NCI-H2029 (cell line): ENCODE results near the gene ARID1A.
A peak's percentile ranks its signal among the peaks of the same experiment; 100 is the strongest.

Experiments
- DNase-seq: peaks from one replicate; lab custom pipeline; 2025; lab: John Stamatoyannopoulos, UW

Gene ARID1A

GRCh38 chr1:26727476-26727875 is 31.7 kb downstream of the ARID1A start:
- DNase-seq: no peak

GRCh38 chr1:26728645-26729044 is 32.8 kb downstream of the ARID1A start:
- DNase-seq: no peak

- DNase-seq: no peak
These were observed 33.8 kb downstream of the ARID1A start for GRCh38 chr1:26729633-26730032.

GRCh38 chr1:26730695-26731094 is 34.9 kb downstream of the ARID1A start:
- DNase-seq: no peak

GRCh38 chr1:26731233-26731902 is 35.6 kb downstream of the ARID1A start:
- DNase-seq: no peak

GRCh38 chr1:26733392-26733791 is 37.6 kb downstream of the ARID1A start:
- no peak for DNase-seq

- DNase-seq: no peak
These were observed 38.2 kb downstream of the ARID1A start for GRCh38 chr1:26733982-26734381.

- DNase-seq: no peak
These were observed 38.8 kb downstream of the ARID1A start for GRCh38 chr1:26734501-26735058.

GRCh38 chr1:26739329-26739914 is 43.6 kb downstream of the ARID1A start:
- no peak for DNase-seq

GRCh38 chr1:26740023-26740634 is 44.3 kb downstream of the ARID1A start:
- DNase-seq: no peak

GRCh38 chr1:26740952-26741351 is 45.1 kb downstream of the ARID1A start:
- DNase-seq: no peak

- DNase-seq: no peak
These were observed 47.7 kb downstream of the ARID1A start for GRCh38 chr1:26743426-26744059.

GRCh38 chr1:26744075-26744959 is 48.5 kb downstream of the ARID1A start:
- peak; percentile 33 for DNase-seq

- DNase-seq: no peak
These were observed 49.4 kb downstream of the ARID1A start for GRCh38 chr1:26745191-26745590.

GRCh38 chr1:26747048-26747447 is 51.2 kb downstream of the ARID1A start:
- DNase-seq: no peak

- DNase-seq: no peak
These were observed 52.5 kb downstream of the ARID1A start for GRCh38 chr1:26748351-26748750.

GRCh38 chr1:26749458-26749857 is 53.6 kb downstream of the ARID1A start:
- no peak for DNase-seq

GRCh38 chr1:26750428-26750827 is 54.6 kb downstream of the ARID1A start:
- DNase-seq: no peak

GRCh38 chr1:26752519-26752918 is 56.7 kb downstream of the ARID1A start:
- DNase-seq: no peak

GRCh38 chr1:26754086-26754874 is 58.5 kb downstream of the ARID1A start:
- DNase-seq: no peak

GRCh38 chr1:26758358-26758757 is 62.5 kb downstream of the ARID1A start:
- DNase-seq: no peak
